HEK293 (cell line): ENCODE measurements around the gene NCLN.

Experiments
- CTCF ChIA-PET: fragments of 350-600 bp; formaldehyde crosslinking; extraction: SDS; loops from one replicate; lab custom pipeline; 2021; ENCODE audit warnings: antibody characterized with exemption; lab: Yijun Ruan, JAX
- POLR2A ChIA-PET: fragments of 300-600 bp; formaldehyde crosslinking; extraction: SDS; loops from one replicate; lab custom pipeline; 2020; ENCODE audit warnings: antibody characterized with exemption, inconsistent platforms; lab: Yijun Ruan, JAX
- H3K27ac ChIP-seq: fragments of 200-500 bp; sonication (Bioruptor generic); 2 replicates; pipeline ENCODE4 v1.5.1; 2014; ENCODE audit warnings: low read depth, low read length, control low read depth, inconsistent platforms; ENCODE audit errors: extremely low read depth
- H3K36me3 ChIP-seq, 2 experiments: fragments of 200-500 bp in 1 of 2; sonication (Bioruptor generic) in 1 of 2; 1 replicate in 1 of 2; 2 replicates in 1 of 2; pipeline ENCODE4 v1.5.1; 2014 to 2017; ENCODE audit warnings: inconsistent platforms in 2 of 2, low read length in 2 of 2; ENCODE audit not compliant: control insufficient read depth in 2 of 2, insufficient read depth in 1 of 2
- H3K4me1 ChIP-seq: fragments of 200-500 bp; sonication (Bioruptor generic); 2 replicates; pipeline ENCODE4 v1.5.1; 2014; ENCODE audit warnings: mild to moderate bottlenecking, low read length, inconsistent platforms; ENCODE audit not compliant: control insufficient read depth, insufficient read depth
- H3K4me3 ChIP-seq: 2 replicates; pipeline ENCODE4 v1.5.1; 2011; ENCODE audit warnings: low read depth, mild to moderate bottlenecking, control low read depth, low read length, moderate library complexity
- H3K9me3 ChIP-seq: fragments of 200-500 bp; sonication (Bioruptor generic); 2 replicates; pipeline ENCODE4 v1.5.1; 2014; ENCODE audit warnings: low read depth, low read length, inconsistent platforms; ENCODE audit not compliant: control insufficient read depth, insufficient read depth
- KLF1 ChIP-seq: fragments of 450-650 bp; formaldehyde crosslinking; IDR thresholded peaks from 2 replicates; pipeline ENCODE4 v1.5.1; 2016; ENCODE audit warnings: missing biosample characterization, missing genetic modification characterization
- KLF7 ChIP-seq: fragments of 450-650 bp; formaldehyde crosslinking; IDR thresholded peaks from 2 replicates; pipeline ENCODE4 v1.5.1; 2016; ENCODE audit warnings: missing biosample characterization, missing genetic modification characterization, borderline replicate concordance
- PRDM1 ChIP-seq: fragments of 450-650 bp; formaldehyde crosslinking; IDR thresholded peaks from 2 replicates; pipeline ENCODE4; 2016; ENCODE audit warnings: missing biosample characterization, missing genetic modification characterization
- RBAK ChIP-seq: fragments of 450-650 bp; formaldehyde crosslinking; IDR thresholded peaks from 2 replicates; pipeline ENCODE4 v1.5.1; 2016; ENCODE audit warnings: missing biosample characterization, missing genetic modification characterization
- ZBTB17 ChIP-seq: fragments of 450-650 bp; formaldehyde crosslinking; IDR thresholded peaks from 2 replicates; pipeline ENCODE4 v1.5.1; 2016; ENCODE audit warnings: missing biosample characterization, missing genetic modification characterization
- ZNF114 ChIP-seq: fragments of 450-650 bp; formaldehyde crosslinking; IDR thresholded peaks from 2 replicates; pipeline ENCODE4 v1.5.0; 2017; ENCODE audit warnings: missing biosample characterization, missing genetic modification characterization
- ZNF138 ChIP-seq: fragments of 450-650 bp; formaldehyde crosslinking; IDR thresholded peaks from 2 replicates; pipeline ENCODE4 v1.5.1; 2016; ENCODE audit warnings: missing biosample characterization, missing genetic modification characterization, borderline replicate concordance
- ZNF23 ChIP-seq: fragments of 450-650 bp; formaldehyde crosslinking; IDR thresholded peaks from 2 replicates; pipeline ENCODE4 v1.5.1; 2016; ENCODE audit warnings: missing biosample characterization, missing genetic modification characterization, borderline replicate concordance
- ZNF292 ChIP-seq: fragments of 450-650 bp; formaldehyde crosslinking; IDR thresholded peaks from 2 replicates; pipeline ENCODE4 v1.5.1; 2016; ENCODE audit warnings: low read depth, missing biosample characterization, missing genetic modification characterization, borderline replicate concordance
- ZNF341 ChIP-seq: fragments of 450-650 bp; formaldehyde crosslinking; IDR thresholded peaks from 2 replicates; pipeline ENCODE4; 2016; ENCODE audit warnings: low read depth, missing biosample characterization, missing genetic modification characterization
- ZNF510 ChIP-seq: fragments of 450-650 bp; formaldehyde crosslinking; IDR thresholded peaks from 2 replicates; pipeline ENCODE4 v1.5.1; 2018; ENCODE audit warnings: mild to moderate bottlenecking, missing genetic modification characterization, missing biosample characterization; ENCODE audit not compliant: insufficient replicate concordance
- ZNF555 ChIP-seq: fragments of 450-650 bp; formaldehyde crosslinking; conservative IDR thresholded peaks from 2 replicates; pipeline ENCODE4 v1.5.1; 2017; ENCODE audit warnings: missing biosample characterization, mild to moderate bottlenecking, missing genetic modification characterization, inconsistent platforms
- ZNF600 ChIP-seq: fragments of 450-650 bp; formaldehyde crosslinking; IDR thresholded peaks from 2 replicates; pipeline ENCODE4 v1.5.1; 2016; ENCODE audit warnings: missing biosample characterization, missing genetic modification characterization
- ZNF660 ChIP-seq: fragments of 450-650 bp; IDR thresholded peaks from 2 replicates; pipeline ENCODE4 v1.5.1; 2018; ENCODE audit warnings: missing biosample characterization, mild to moderate bottlenecking, missing genetic modification characterization
- ZNF777 ChIP-seq: fragments of 450-650 bp; formaldehyde crosslinking; IDR thresholded peaks from 2 replicates; pipeline ENCODE4 v1.5.1; 2017; ENCODE audit warnings: missing biosample characterization, missing genetic modification characterization, borderline replicate concordance
- ZXDB ChIP-seq: fragments of 450-650 bp; formaldehyde crosslinking; IDR thresholded peaks from 2 replicates; pipeline ENCODE4 v1.5.1; 2016; ENCODE audit warnings: missing biosample characterization, missing genetic modification characterization
- TF ChIP-seq, protein P1 (sequence below): fragments of 450-650 bp; formaldehyde crosslinking; IDR thresholded peaks from 2 replicates; pipeline ENCODE4 v1.5.1; 2016; ENCODE audit warnings: missing biosample characterization, missing genetic modification characterization
- TF ChIP-seq, protein P2 (sequence below): fragments of 450-650 bp; formaldehyde crosslinking; IDR thresholded peaks from 2 replicates; pipeline ENCODE4 v1.5.1; 2016; ENCODE audit warnings: missing biosample characterization, missing genetic modification characterization
- TF ChIP-seq, protein P3 (sequence below): fragments of 450-650 bp; formaldehyde crosslinking; IDR thresholded peaks from 2 replicates; pipeline ENCODE4 v1.5.1; 2017; ENCODE audit warnings: missing biosample characterization, missing genetic modification characterization

NCLN gene

DNA sequence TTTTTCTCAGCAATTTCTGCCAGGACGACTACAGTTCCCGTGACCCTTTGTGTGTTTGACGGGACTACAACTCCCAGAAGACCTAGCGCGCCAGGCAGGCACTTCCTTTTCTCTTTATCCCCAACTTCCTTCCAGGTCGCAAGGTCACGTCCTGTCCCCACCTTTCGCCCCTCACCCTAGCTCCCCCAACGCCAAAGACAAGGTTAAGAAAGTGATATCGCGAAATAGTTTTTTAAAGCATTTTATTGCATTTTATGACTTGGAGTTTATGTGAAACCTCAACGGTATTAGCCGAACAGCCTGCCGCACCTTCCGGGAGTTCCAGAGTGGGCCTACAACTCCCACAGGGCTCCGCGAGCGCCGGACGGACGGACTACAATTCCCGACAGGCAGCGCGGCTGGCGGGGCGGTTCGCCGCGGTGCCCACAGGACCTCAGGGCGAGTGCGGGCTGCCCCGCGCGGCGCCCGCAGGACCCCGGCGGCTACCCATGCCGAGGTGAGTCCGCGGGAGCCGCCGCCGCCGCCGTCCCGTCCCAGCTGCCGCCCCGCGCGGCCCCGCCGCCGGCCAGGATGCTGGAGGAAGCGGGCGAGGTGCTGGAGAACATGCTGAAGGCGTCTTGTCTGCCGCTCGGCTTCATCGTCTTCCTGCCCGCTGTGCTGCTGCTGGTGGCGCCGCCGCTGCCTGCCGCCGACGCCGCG, at the start of gene NCLN (continued):
- peak; percentile 44; the same call in 1 of the 2 replicates for TF ChIP-seq ZNF660 (tag by site-specific recombination)
- peak; percentile 84 for TF ChIP-seq ZBTB17 (tag by site-specific recombination)
- peak; percentile 80 for TF ChIP-seq ZXDB (tag by site-specific recombination)
- TF ChIP-seq PRDM1 (tag by site-specific recombination), result peak; percentile 30; the same call in 1 of the 2 replicates

DNA sequence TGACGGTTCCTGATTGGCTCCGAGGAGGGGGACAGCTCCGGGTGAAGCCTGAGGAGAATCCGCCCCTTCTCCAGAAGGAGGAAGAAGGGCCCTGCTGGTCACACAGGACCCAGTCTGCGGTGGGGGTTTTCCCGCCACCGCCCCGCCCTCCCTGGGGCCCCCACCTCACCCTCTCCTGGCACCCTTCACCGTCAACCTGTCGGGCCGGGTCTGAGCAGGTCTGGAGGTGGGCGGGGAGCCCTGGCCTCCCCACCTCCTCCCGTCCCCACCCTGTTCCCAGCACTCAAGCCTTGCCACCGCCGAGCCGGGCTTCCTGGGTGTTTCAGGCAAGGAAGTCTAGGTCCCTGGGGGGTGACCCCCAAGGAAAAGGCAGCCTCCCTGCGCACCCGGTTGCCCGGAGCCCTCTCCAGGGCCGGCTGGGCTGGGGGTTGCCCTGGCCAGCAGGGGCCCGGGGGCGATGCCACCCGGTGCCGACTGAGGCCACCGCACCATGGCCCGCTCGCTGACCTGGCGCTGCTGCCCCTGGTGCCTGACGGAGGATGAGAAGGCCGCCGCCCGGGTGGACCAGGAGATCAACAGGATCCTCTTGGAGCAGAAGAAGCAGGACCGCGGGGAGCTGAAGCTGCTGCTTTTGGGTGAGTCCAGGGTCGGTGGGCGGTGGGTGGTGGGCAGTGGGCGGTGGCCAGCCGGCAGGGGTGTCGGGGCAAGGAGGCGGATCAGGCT, 49.6 kb upstream of the NCLN start, which contains the start of gene GNA15:
TSS of gene GNA15 (plus strand) at position 73 of the 723 bp plus-strand sequence. CDS start at position 491, 418 bp downstream.
- CTCF ChIA-PET, result interaction anchor here (1.2 to 2.4 kb wide), 3 partner anchors 10 to 173 kb away, joined by 3 to 13 read pairs (median 4); no protein-coding TSS in a partner anchor
- Histone ChIP-seq H3K4me3 (no peak within 1 kb of the TSS), H3K9me3 (no peaks in the 10 kb centered on the region), H3K36me3 (no peaks in the 10 kb centered on the region), H3K4me1 (no peaks in the 10 kb centered on the region), H3K27ac (no peak within 1 kb of the TSS)
- POLR2A ChIA-PET, result no interaction called here
- TF ChIP-seq, protein P1, sequence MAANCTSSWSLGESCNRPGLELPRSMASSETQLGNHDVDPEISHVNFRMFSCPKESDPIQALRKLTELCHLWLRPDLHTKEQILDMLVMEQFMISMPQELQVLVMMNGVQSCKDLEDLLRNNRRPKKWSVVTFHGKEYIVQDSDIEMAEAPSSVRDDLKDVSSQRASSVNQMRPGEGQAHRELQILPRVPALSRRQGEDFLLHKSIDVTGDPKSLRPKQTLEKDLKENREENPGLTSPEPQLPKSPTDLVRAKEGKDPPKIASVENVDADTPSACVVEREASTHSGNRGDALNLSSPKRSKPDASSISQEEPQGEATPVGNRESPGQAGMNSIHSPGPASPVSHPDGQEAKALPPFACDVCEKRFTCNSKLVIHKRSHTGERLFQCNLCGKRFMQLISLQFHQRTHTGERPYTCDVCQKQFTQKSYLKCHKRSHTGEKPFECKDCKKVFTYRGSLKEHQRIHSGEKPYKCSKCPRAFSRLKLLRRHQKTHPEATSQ (tag by site-specific recombination), result no peak
- peak; percentile 61 for TF ChIP-seq KLF1 (tag by site-specific recombination)

DNA sequence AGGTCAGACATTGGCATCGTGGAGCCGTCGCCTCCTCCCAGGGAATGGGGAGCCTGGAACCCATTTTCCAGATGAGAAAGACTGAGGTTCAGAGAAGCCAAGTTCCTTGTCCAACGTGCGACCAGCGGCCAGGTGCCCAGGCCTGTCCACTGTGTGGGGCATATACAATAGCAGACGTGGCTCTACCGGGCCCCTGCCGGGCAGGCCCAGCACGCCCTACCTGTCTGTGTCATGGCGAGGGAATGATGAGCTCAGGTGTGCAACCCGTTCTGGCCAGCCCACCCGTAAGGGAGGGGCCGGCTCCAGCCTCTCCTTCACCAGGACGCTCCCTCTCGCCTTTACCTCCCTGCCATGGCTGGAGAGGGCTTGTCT, 49.1 kb upstream of the NCLN start:
- no peaks in the 10 kb centered on the region for H3K9me3 ChIP-seq
- TF ChIP-seq ZNF138 (tag by site-specific recombination), result no peak
- no peak for TF ChIP-seq ZNF292 (tag by site-specific recombination)
- TF ChIP-seq RBAK (tag by site-specific recombination), result no peak
- TF ChIP-seq, protein P2, sequence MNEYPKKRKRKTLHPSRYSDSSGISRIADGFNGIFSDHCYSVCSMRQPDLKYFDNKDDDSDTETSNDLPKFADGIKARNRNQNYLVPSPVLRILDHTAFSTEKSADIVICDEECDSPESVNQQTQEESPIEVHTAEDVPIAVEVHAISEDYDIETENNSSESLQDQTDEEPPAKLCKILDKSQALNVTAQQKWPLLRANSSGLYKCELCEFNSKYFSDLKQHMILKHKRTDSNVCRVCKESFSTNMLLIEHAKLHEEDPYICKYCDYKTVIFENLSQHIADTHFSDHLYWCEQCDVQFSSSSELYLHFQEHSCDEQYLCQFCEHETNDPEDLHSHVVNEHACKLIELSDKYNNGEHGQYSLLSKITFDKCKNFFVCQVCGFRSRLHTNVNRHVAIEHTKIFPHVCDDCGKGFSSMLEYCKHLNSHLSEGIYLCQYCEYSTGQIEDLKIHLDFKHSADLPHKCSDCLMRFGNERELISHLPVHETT (tag by site-specific recombination), result no peak
- TF ChIP-seq ZNF341 (tag by site-specific recombination), result no peak
- TF ChIP-seq, protein P3, sequence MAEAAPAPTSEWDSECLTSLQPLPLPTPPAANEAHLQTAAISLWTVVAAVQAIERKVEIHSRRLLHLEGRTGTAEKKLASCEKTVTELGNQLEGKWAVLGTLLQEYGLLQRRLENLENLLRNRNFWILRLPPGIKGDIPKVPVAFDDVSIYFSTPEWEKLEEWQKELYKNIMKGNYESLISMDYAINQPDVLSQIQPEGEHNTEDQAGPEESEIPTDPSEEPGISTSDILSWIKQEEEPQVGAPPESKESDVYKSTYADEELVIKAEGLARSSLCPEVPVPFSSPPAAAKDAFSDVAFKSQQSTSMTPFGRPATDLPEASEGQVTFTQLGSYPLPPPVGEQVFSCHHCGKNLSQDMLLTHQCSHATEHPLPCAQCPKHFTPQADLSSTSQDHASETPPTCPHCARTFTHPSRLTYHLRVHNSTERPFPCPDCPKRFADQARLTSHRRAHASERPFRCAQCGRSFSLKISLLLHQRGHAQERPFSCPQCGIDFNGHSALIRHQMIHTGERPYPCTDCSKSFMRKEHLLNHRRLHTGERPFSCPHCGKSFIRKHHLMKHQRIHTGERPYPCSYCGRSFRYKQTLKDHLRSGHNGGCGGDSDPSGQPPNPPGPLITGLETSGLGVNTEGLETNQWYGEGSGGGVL, result no peak
- TF ChIP-seq, all 188 proteins: peak for 0
- Histone ChIP-seq H3K36me3 (no peaks in the 10 kb centered on the region), H3K27ac (no peak overlapping the region), H3K4me3 (no peak overlapping the region), H3K4me1 (no peaks in the 10 kb centered on the region)
- CTCF ChIA-PET, result interaction anchor here (2.4 kb wide), 1 partner anchor 9 kb away, joined by 13 read pairs; no protein-coding TSS in a partner anchor
- POLR2A ChIA-PET, result no interaction called here

DNA sequence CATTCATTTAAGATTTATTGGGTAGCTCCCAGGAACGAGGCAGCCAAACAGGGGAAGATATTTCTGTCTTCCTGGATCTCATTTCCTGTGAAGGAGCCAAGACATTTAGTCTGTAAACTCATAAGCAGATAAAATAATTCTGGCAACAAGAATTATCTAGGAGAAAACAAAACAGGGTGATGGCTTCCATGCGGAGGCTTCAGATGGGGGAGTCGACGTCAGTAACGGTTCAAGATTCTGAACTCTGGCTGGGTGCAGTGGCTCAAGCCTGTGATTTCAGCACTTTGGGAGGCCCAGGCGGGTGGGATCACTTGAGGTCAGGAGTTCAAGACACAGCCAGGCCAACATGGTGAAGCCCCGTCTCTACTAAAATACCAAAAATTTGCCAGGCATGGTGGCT, 48.6 kb upstream of the NCLN start:
- POLR2A ChIA-PET, result no interaction called here
- H3K4me3 ChIP-seq, result no peak overlapping the region
- H3K27ac ChIP-seq, result no peak overlapping the region
- no peak for TF ChIP-seq ZNF114 (tag by site-specific recombination)
- TF ChIP-seq ZNF555 (tag by site-specific recombination), result no peak
- TF ChIP-seq KLF7 (tag by site-specific recombination), result no peak
- TF ChIP-seq ZNF600, result no peak
- no peak for TF ChIP-seq ZNF777 (tag by site-specific recombination)
- TF ChIP-seq ZNF23 (tag by site-specific recombination), result no peak
- TF ChIP-seq ZNF510 (tag by site-specific recombination), result no peak
- CTCF ChIA-PET, result interaction anchor here (2.4 kb wide), 1 partner anchor 9 kb away, joined by 13 read pairs; no protein-coding TSS in a partner anchor
- no peaks in the 10 kb centered on the region for H3K36me3 ChIP-seq
- no peaks in the 10 kb centered on the region for H3K9me3 ChIP-seq
- H3K4me1 ChIP-seq, result no peaks in the 10 kb centered on the region
